Osteocyte (in vitro differentiated cells): ENCODE results near the gene DDX39A. TPM values are rescaled to one million over a fixed set of nuclear protein-coding genes. Genes with fewer than 3 reads are reported as not detected.
"Not testable (repeated sequence)": the region's sequence is repeated elsewhere in the genome, so short reads cannot be mapped to it uniquely, and the experiment has no call there.

Experiments
- DNase-seq: peaks from one replicate; pipeline ENCODE4 v3.0.0; 2021; ENCODE audit warnings: mixed read lengths; ENCODE audit not compliant: unreplicated experiment; ENCODE audit errors: extremely low spot score
- H3K27ac Mint-ChIP-seq: one replicate; pipeline ENCODE4 v1.8.0; 2021; ENCODE audit warnings: mild to moderate bottlenecking, mixed read lengths; ENCODE audit not compliant: unreplicated experiment
- H3K27me3 Mint-ChIP-seq: one replicate; pipeline ENCODE4 v1.8.0; 2021; ENCODE audit warnings: mixed read lengths; ENCODE audit not compliant: unreplicated experiment
- H3K36me3 Mint-ChIP-seq: one replicate; pipeline ENCODE4 v1.8.0; 2021; ENCODE audit warnings: mixed read lengths; ENCODE audit not compliant: unreplicated experiment
- H3K4me1 Mint-ChIP-seq: one replicate; pipeline ENCODE4 v1.8.0; 2021; ENCODE audit warnings: mixed read lengths; ENCODE audit not compliant: unreplicated experiment
- H3K4me3 Mint-ChIP-seq: one replicate; pipeline ENCODE4 v1.8.0; 2021; ENCODE audit warnings: mild to moderate bottlenecking, moderate library complexity, mixed read lengths; ENCODE audit not compliant: unreplicated experiment
- H3K9me3 Mint-ChIP-seq: one replicate; pipeline ENCODE4 v1.8.0; 2021; ENCODE audit warnings: mixed read lengths; ENCODE audit not compliant: unreplicated experiment
- total RNA-seq: library from RNA; stranded (reverse); gene quantifications from 2 replicates; pipeline ENCODE4 v1.2.1, GENCODE V29; 2021
- TF ChIP-seq, protein P1 (sequence below): fragments of 200-600 bp; sonication (generic); IDR thresholded peaks from 2 replicates; pipeline ENCODE4 v1.5.0; 2021; ENCODE audit warnings: antibody characterized with exemption, mild to moderate bottlenecking, moderate library complexity

The DDX39A gene
- total RNA-seq, 1 donor from 2014 or later = 71.0 TPM

DNA sequence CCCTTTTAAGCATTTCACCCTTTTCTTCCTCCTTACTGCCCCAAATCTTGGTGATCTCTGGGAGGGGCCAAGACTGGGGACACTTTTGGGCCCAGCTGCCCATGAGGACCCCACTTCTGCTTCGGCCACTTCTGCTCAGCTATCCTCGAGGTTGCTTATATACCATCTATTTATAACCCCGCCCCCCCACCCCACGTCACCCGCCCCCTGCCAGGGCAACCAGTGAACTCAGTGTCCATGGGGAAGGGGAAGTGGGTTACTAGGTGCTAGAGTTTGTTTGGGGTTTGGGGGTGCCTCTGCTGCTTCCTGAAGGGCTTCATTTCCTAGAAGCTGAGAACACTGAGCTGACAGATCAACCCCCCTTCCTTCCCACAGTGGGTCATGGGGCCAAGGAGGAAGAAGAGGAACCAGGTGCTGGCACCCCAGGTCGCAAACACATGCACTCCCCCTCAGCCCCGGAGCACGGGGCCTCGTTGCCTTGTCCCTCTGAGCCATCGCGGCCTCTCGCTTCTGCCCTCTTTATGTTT is 44.0 kb downstream of the DDX39A start:
- Mint-ChIP-seq H3K9me3 (no peaks in the 10 kb centered on the region), H3K4me1 (peaks cover 14% of the 10 kb centered on the region), H3K36me3 (no peaks in the 10 kb centered on the region), H3K4me3 (no peak overlapping the region), H3K27me3 (no peaks in the 10 kb centered on the region), H3K27ac (no peak overlapping the region)
- no peak for DNase-seq
- TF ChIP-seq, protein P1, sequence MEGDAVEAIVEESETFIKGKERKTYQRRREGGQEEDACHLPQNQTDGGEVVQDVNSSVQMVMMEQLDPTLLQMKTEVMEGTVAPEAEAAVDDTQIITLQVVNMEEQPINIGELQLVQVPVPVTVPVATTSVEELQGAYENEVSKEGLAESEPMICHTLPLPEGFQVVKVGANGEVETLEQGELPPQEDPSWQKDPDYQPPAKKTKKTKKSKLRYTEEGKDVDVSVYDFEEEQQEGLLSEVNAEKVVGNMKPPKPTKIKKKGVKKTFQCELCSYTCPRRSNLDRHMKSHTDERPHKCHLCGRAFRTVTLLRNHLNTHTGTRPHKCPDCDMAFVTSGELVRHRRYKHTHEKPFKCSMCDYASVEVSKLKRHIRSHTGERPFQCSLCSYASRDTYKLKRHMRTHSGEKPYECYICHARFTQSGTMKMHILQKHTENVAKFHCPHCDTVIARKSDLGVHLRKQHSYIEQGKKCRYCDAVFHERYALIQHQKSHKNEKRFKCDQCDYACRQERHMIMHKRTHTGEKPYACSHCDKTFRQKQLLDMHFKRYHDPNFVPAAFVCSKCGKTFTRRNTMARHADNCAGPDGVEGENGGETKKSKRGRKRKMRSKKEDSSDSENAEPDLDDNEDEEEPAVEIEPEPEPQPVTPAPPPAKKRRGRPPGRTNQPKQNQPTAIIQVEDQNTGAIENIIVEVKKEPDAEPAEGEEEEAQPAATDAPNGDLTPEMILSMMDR = no peak

DNA sequence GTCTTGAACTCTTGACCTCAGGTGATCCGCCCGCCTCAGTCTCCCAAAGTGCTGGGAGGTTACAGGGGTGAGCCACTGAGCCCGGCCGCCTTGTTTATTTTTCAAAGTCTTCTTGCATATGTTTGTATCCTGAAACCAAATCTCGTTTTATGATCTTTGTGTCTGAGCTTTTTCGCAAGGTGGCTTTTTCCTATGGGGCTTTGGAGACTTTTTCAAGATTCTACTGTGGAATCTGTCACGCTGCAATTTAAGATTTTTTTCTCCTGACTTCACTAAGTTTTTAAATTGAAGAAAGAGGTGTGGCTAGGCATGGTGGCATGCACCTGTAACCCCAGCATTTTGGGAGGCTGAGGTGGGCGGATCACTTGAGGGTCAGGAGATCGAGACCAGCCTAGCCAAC is 44.8 kb downstream of the DDX39A start:
- H3K9me3 Mint-ChIP-seq, H3K27ac Mint-ChIP-seq, H3K27me3 Mint-ChIP-seq, H3K36me3 Mint-ChIP-seq, H3K4me3 Mint-ChIP-seq, DNase-seq: not testable (repeated sequence)
- H3K4me1 Mint-ChIP-seq = peaks cover 18% of the 10 kb centered on the region

DNA sequence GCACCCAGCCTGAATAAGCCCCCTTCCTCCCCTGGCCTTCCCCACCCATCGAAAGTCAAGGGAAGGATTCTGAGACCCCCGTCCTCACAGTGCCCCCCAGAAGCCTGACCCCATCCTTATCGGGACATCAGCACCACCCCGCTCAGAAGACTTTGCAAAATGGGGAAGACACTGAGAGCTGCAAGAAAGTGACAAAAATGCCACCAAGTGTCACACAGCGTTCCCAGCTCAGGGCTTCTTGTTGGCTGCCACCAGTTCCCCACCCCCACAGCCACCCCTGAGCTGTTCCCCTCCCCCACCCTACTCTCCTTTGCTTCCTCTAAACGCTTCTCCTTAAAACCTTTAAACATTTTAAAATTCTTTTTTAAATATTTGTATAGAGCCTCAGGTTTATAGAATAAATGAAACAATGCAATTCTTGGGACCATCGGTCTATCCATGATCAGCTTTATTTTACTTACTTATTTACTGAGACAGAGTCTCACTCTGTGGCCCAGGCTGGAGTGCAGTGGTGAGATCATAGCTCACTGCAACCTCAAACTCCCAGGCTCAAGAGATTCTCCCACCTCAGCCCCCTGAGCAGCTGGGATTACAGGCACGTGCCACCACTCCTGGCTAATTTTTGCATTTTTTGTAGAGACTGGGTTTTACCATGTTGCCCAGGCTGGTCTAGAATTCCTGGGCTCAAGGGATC is 46.6 kb downstream of the DDX39A start:
- H3K4me1 Mint-ChIP-seq = peaks cover 13% of the 10 kb centered on the region
- H3K36me3 Mint-ChIP-seq, H3K9me3 Mint-ChIP-seq, H3K27ac Mint-ChIP-seq, DNase-seq, H3K4me3 Mint-ChIP-seq, H3K27me3 Mint-ChIP-seq: not testable (repeated sequence)

DNA sequence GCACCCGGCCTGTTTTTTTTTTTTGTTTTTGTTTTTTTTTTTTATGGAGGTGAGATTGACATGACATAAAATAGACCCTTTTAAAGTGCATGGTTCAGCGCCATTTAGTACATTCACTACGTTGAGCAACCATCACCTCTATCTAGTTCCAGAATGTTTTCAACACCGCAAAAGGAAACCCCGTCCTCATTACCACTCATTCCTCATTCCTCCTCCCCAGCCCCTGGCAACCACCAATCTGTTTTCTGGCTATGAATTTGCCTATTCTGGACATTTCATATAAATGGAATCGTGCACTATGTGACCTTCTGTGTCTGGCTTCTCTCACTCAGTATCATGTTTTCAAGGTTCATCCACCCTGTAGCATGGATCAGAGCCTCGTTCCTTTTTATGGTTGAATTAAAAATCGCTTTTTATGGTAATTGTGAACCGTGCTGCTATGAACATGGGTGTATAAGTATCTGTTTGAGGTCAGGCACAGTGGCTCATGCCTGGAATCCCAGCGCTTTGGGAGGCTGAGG is 47.8 kb downstream of the DDX39A start:
- Mint-ChIP-seq H3K36me3 (no peaks in the 10 kb centered on the region), H3K9me3 (no peaks in the 10 kb centered on the region)

DNA sequence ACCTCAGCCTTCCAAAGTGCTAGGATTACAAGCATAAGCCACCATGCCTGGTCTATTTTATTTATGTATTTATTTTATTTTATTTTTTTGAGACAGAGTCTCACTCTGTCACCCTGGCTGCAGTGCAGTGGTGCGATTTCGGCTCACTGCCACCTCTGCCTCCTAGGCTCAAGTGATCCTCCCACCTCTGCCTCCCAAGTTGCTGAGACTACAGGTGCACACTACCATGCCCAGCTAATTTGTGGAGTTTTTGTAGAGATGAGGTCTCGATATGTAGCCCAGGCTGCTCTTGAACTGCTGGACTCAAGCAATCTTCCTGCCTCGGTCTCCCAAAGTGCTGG is 48.2 kb downstream of the DDX39A start:
- Mint-ChIP-seq H3K27ac (no peak overlapping the region), H3K9me3 (no peaks in the 10 kb centered on the region), H3K36me3 (no peaks in the 10 kb centered on the region), H3K4me3 (no peak overlapping the region), H3K4me1 (peaks cover 18% of the 10 kb centered on the region), H3K27me3 (no peaks in the 10 kb centered on the region)
- DNase-seq = no peak
- TF ChIP-seq, protein P1 = no peak

More for the DNA sequence above, 47.8 kb downstream of the DDX39A start:
- H3K4me3 Mint-ChIP-seq = no peak overlapping the region
- no peak overlapping the region for H3K27ac Mint-ChIP-seq
- no peak for DNase-seq
- peaks cover 16% of the 10 kb centered on the region for H3K4me1 Mint-ChIP-seq
- TF ChIP-seq, protein P1 = no peak
- H3K27me3 Mint-ChIP-seq = no peaks in the 10 kb centered on the region

DNA sequence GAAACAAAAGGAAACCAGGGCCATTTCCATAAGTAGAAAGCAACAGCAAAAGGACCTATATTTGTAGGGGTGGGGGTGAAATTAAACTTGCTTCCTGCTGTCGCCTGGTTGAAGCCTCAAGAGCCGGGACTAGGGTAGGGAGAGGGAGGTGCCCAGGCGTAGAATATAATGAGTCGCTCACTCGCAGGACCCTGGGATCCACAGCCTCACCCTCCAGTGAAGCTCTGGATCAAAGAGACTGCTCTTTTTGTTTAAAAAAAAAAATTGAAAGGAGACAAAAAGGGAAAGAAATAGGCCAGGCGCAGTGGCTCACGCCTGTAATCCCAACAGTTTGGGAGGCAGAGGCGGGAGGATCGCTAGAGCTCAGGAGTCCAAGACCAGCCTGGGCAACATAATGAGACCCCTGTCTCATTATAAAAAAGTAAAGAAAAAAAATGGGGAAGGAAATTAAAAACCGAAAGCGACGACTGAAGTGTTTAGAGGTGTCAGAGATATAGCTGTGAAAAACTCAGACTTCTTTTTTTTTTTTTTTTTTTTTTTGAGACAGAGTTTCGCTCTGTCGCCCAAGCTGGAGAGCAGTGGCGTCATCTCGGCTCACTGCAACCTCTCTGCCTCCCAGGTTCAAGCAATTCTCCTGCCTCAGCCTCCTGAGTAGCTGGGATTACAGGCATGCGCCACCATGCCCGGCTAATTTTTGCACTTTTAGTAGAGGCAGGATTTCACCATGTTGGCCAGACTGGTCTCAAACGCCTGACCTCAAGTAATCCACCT is 48.8 kb downstream of the DDX39A start:
- no peak overlapping the region for H3K4me3 Mint-ChIP-seq
- H3K36me3 Mint-ChIP-seq = no peaks in the 10 kb centered on the region
- peaks cover 14% of the 10 kb centered on the region for H3K4me1 Mint-ChIP-seq
- H3K27me3 Mint-ChIP-seq = no peaks in the 10 kb centered on the region
- no peaks in the 10 kb centered on the region for H3K9me3 Mint-ChIP-seq
- TF ChIP-seq, protein P1 = no peak
- no peak overlapping the region for H3K27ac Mint-ChIP-seq
- DNase-seq = no peak
